Nephron (organoid): Measurements from ENCODE around the gene SLC5A6.
A peak's percentile ranks its signal among the peaks of the same experiment; 100 is the strongest.

Experiments
- H3K27ac Mint-ChIP-seq, 3 experiments: 2 replicates each; pipeline ENCODE4 v1.8.0; 2020; ENCODE audit warnings: mixed read lengths in 3 of 3, mild to moderate bottlenecking in 2 of 3, moderate library complexity in 1 of 3
- H3K27me3 Mint-ChIP-seq: 2 replicates; pipeline ENCODE4 v1.8.0; 2021; ENCODE audit warnings: low read depth, mild to moderate bottlenecking, moderate library complexity, mixed read lengths
- H3K36me3 Mint-ChIP-seq: 2 replicates; pipeline ENCODE4 v1.8.0; 2020; ENCODE audit warnings: low read depth, mixed read lengths
- H3K4me1 Mint-ChIP-seq: 2 replicates; pipeline ENCODE4 v1.8.0; 2020; ENCODE audit warnings: mixed read lengths
- H3K4me3 Mint-ChIP-seq, 3 experiments: 2 replicates each; pipeline ENCODE4 v1.8.0; 2020; ENCODE audit warnings: mild to moderate bottlenecking in 3 of 3, mixed read lengths in 3 of 3, moderate library complexity in 2 of 3
- H3K9me3 Mint-ChIP-seq: 2 replicates; pipeline ENCODE4 v1.8.0; 2020; ENCODE audit warnings: mixed read lengths
- CTCF ChIP-seq, 3 experiments: fragments of 200-600 bp; sonication (generic); IDR thresholded peaks; one replicate each; pipeline ENCODE4 v1.5.0; 2021; ENCODE audit warnings: antibody characterized with exemption in 3 of 3; ENCODE audit not compliant: unreplicated experiment in 3 of 3

SLC5A6 gene

DNA sequence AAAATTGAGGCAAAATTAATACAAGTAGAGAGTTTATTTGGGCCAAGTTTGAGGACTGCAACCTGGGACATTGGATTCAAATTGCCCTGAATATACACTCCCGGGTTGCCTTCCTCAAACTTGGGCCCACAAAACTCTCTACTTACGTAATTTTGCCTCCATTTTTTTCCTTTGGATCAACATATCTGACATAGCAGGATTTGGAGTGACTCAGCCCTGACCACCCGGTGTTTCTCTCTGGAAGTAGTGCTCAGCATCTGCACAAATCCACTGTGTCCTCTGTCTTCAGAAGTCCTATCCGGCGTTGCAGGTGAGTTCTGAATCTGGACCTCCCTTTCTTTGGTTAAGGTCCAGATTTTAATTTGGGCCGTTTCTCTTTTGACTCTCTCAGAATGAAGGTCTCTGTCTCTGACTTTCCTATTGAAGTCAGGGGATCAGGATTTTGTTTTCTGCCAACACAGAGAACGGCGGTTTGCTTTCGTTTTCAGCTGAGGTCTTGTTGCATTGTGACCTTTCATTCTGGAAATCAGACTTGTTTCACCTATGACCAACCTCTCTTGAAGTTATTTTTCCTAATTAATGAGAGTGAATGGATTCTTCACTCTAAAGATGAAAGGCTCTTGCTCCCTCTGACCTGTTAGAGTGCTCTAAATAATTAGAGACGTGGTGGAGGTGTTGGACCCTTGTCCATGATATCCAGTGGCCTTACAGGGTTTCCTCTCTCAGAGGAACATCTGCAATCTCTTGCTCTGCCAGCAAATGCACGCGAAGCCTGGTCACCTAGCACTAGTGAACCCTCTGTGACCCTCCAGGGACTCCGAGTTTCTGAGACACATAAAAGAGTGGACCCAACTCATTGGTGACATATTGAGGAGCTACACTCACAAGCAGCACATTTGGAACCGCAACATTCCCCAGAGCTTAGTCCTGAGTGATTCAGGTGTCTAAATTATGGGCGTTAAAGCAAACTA, 49.6 kb downstream of the SLC5A6 start:
- H3K4me1 Mint-ChIP-seq = no peaks in the 10 kb centered on the region
- H3K36me3 Mint-ChIP-seq = no peaks in the 10 kb centered on the region
- H3K27me3 Mint-ChIP-seq = peaks cover 8% of the 10 kb centered on the region
- H3K27ac Mint-ChIP-seq = no peak overlapping the region
- no peak for TF ChIP-seq CTCF (IDR thresholded peaks at IDR 0.05; ENCODE audit: unreplicated experiment in 3 of 3)
- no peak overlapping the region for H3K4me3 Mint-ChIP-seq
- H3K9me3 Mint-ChIP-seq = no peaks in the 10 kb centered on the region

- peaks cover 8% of the 10 kb centered on the region for H3K27me3 Mint-ChIP-seq
- TF ChIP-seq CTCF (IDR thresholded peaks at IDR 0.05; ENCODE audit: unreplicated experiment in 3 of 3) = no peak
Observed at GRCh38 chr2:27160191-27160590, 51.9 kb downstream of the SLC5A6 start.

GRCh38 chr2:27159271-27159670, 52.8 kb downstream of the SLC5A6 start:
- H3K36me3 Mint-ChIP-seq = no peaks in the 10 kb centered on the region
- H3K27ac Mint-ChIP-seq = no peak overlapping the region

More at GRCh38 chr2:27160191-27160590, 51.9 kb downstream of the SLC5A6 start:
- H3K4me3 Mint-ChIP-seq = no peak overlapping the region
- no peak overlapping the region for H3K27ac Mint-ChIP-seq
- H3K36me3 Mint-ChIP-seq = no peaks in the 10 kb centered on the region
- H3K9me3 Mint-ChIP-seq = no peaks in the 10 kb centered on the region
- H3K4me1 Mint-ChIP-seq = no peaks in the 10 kb centered on the region

DNA sequence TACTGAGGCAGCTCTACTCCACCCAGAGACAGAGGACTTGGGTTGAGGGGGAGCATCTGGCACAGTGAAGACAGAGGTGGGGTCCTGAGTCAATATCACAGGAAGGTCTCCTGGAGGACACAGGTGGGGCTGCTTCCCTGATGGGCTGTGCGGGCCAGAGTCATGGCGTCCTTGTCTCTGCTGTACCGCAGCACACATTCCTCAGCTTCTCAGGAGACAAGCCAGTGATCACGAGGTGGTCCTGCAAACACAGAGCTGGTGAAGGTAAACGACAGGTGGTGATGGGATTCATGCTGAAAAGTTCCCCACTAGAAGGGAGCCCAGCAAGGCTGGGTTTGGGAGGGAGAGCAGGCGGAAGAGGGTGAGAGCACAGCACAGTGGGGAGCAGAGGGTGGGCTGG, 53.6 kb downstream of the SLC5A6 start:
- no peak for TF ChIP-seq CTCF (IDR thresholded peaks at IDR 0.05; ENCODE audit: unreplicated experiment in 3 of 3)
- no peak overlapping the region for H3K4me3 Mint-ChIP-seq
- H3K9me3 Mint-ChIP-seq = no peaks in the 10 kb centered on the region
- H3K27ac Mint-ChIP-seq = no peak overlapping the region
- no peaks in the 10 kb centered on the region for H3K36me3 Mint-ChIP-seq
- peaks cover 15% of the 10 kb centered on the region for H3K4me1 Mint-ChIP-seq
- H3K27me3 Mint-ChIP-seq = peaks cover 4% of the 10 kb centered on the region

More at GRCh38 chr2:27159271-27159670, 52.8 kb downstream of the SLC5A6 start:
- H3K4me1 Mint-ChIP-seq = peaks cover 7% of the 10 kb centered on the region
- peaks cover 6% of the 10 kb centered on the region for H3K27me3 Mint-ChIP-seq
- H3K9me3 Mint-ChIP-seq = no peaks in the 10 kb centered on the region
- TF ChIP-seq CTCF (IDR thresholded peaks at IDR 0.05; ENCODE audit: unreplicated experiment in 3 of 3) = no peak
- no peak overlapping the region for H3K4me3 Mint-ChIP-seq

GRCh38 chr2:27155069-27155520, 57.0 kb downstream of the SLC5A6 start:
- Mint-ChIP-seq H3K4me1 (peaks cover 24% of the 10 kb centered on the region), H3K27ac (peak overlapping the region; percentile 81 to 99 (median 95)), H3K36me3 (no peaks in the 10 kb centered on the region), H3K9me3 (no peaks in the 10 kb centered on the region), H3K4me3 (no peak overlapping the region), H3K27me3 (peaks cover 4% of the 10 kb centered on the region)
- no peak for TF ChIP-seq CTCF (IDR thresholded peaks at IDR 0.05; ENCODE audit: unreplicated experiment in 3 of 3)
